Measurements from ENCODE around the gene VMAC. TPM values are rescaled to one million over a fixed set of nuclear protein-coding genes. Genes with fewer than 3 reads are reported as not detected.

Gene VMAC
- total and polyA plus RNA-seq, 2 of the 13 experiments (the other 11 are each of a cell fraction or from before 2014, with no cell fraction given): 2.4 TPM

DNA sequence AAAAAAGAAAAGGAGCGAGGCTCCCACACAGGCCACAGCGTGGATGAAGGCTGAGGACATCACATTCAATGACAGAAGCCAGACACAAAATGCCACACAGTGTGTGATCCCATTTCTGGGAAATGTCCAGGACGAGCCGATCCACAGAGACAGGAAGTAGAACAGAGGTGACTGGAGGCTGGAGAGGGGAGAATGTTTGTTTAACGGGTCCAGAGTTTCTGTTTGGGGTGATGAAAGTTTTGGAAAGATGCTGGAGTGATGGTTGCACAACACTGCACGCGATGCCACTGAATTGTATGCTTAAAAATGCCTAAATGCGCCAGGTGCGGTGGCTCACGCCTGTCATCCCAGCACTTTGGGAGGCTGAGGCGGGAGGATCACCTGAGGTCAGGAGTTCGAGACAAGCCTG is 33.7 kb upstream of the VMAC start (continued):
- TF ChIP-seq ZNF510 (CRISPR knock-in tag; IDR thresholded peaks at IDR 0.05; ENCODE audit: low read depth) (peak; percentile 84; the same call in 1 of the 2 replicates), TERF1 (CRISPR knock-in tag; IDR thresholded peaks at IDR 0.05) (no peak), TIGD3 (CRISPR knock-in tag; IDR thresholded peaks at IDR 0.05; ENCODE audit: borderline replicate concordance) (no peak), SALL2 (CRISPR knock-in tag; IDR thresholded peaks at IDR 0.05) (peak; percentile 62; the same call in 1 of the 2 replicates), THYN1 (CRISPR knock-in tag; IDR thresholded peaks at IDR 0.05; ENCODE audit: borderline replicate concordance, low read depth) (no peak), BRF2 (CRISPR knock-in tag; IDR thresholded peaks at IDR 0.05) (0 out of 2 replicates have a peak, but pooled peaks have one; percentile 53), ZNF503 (CRISPR knock-in tag; IDR thresholded peaks at IDR 0.05) (peak; percentile 87), ELF1 (CRISPR knock-in tag; IDR thresholded peaks at IDR 0.05) (peak; percentile 87), HOXA9 (CRISPR knock-in tag; IDR thresholded peaks at IDR 0.05; ENCODE audit: borderline replicate concordance) (no peak), SCMH1 (CRISPR knock-in tag; IDR thresholded peaks at IDR 0.05; ENCODE audit: borderline replicate concordance) (no peak), PLRG1 (conservative IDR thresholded peaks at IDR 0.05) (no peak), TEAD3 (CRISPR knock-in tag; optimal IDR thresholded peaks at IDR 0.05; ENCODE audit: borderline replicate concordance) (peak; percentile 95), ZNF430 (CRISPR knock-in tag; IDR thresholded peaks at IDR 0.05) (peak; percentile 70; the same call in 1 of the 2 replicates), NR2F2 (IDR thresholded peaks at IDR 0.05; ENCODE audit: borderline replicate concordance, low read depth) (peak; percentile 61; the same call in 1 of the 2 replicates), ESRRA (CRISPR knock-in tag; IDR thresholded peaks at IDR 0.05; ENCODE audit: low read depth) (peak; percentile 90), PRDM4 (CRISPR knock-in tag; IDR thresholded peaks at IDR 0.05; ENCODE audit: borderline replicate concordance) (no peak), ZNF615 (CRISPR knock-in tag; IDR thresholded peaks at IDR 0.05; ENCODE audit: borderline replicate concordance) (no peak)
- TF ChIP-seq, protein P1, sequence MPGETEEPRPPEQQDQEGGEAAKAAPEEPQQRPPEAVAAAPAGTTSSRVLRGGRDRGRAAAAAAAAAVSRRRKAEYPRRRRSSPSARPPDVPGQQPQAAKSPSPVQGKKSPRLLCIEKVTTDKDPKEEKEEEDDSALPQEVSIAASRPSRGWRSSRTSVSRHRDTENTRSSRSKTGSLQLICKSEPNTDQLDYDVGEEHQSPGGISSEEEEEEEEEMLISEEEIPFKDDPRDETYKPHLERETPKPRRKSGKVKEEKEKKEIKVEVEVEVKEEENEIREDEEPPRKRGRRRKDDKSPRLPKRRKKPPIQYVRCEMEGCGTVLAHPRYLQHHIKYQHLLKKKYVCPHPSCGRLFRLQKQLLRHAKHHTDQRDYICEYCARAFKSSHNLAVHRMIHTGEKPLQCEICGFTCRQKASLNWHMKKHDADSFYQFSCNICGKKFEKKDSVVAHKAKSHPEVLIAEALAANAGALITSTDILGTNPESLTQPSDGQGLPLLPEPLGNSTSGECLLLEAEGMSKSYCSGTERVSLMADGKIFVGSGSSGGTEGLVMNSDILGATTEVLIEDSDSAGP (CRISPR knock-in tag; IDR thresholded peaks at IDR 0.05; ENCODE audit: borderline replicate concordance): no peak
